MCF 10A (cell line): ENCODE data around the gene ANKRD62. TPM values are rescaled to one million over a fixed set of nuclear protein-coding genes. Genes with fewer than 3 reads are reported as not detected.

Source experiments
- BruUV-seq: library from RNA; stranded (reverse); fragments of 400-500 nt; replicated peaks from 2 replicates; lab custom pipeline; 2021; lab: Mats Ljungman, UMichigan
- CTCF ChIA-PET: fragments of 300-600 bp; sonication (Branson Sonifier 250); formaldehyde crosslinking; extraction: SDS; loops from one replicate; lab custom pipeline; 2021; ENCODE audit warnings: antibody characterized with exemption, inconsistent platforms; lab: Yijun Ruan, JAX
- POLR2A ChIA-PET: fragments of 300-600, 350-650 bp; sonication (Branson Sonifier 250); formaldehyde crosslinking; extraction: SDS; loops from one replicate; lab custom pipeline; 2020; ENCODE audit warnings: antibody characterized with exemption, inconsistent platforms; lab: Yijun Ruan, JAX
- DNase-seq: peaks from one replicate; pipeline ENCODE4 v3.0.0-alpha.2; 2018; ENCODE audit not compliant: unreplicated experiment
- H3K27ac Mint-ChIP-seq: one replicate; pipeline ENCODE4 v1.8.0; 2022; ENCODE audit warnings: mild to moderate bottlenecking, low read depth, mixed read lengths; ENCODE audit not compliant: unreplicated experiment
- H3K27me3 Mint-ChIP-seq: one replicate; pipeline ENCODE4 v1.8.0; 2022; ENCODE audit warnings: mixed read lengths; ENCODE audit not compliant: insufficient read depth, unreplicated experiment
- H3K36me3 Mint-ChIP-seq: one replicate; pipeline ENCODE4 v1.8.0; 2022; ENCODE audit warnings: mild to moderate bottlenecking, moderate library complexity, mixed read lengths; ENCODE audit not compliant: insufficient read depth, unreplicated experiment
- H3K4me1 Mint-ChIP-seq: one replicate; pipeline ENCODE4 v1.8.0; 2022; ENCODE audit warnings: mixed read lengths; ENCODE audit not compliant: insufficient read depth, unreplicated experiment
- H3K4me3 Mint-ChIP-seq: one replicate; pipeline ENCODE4 v1.8.0; 2022; ENCODE audit warnings: mild to moderate bottlenecking, moderate library complexity, mixed read lengths; ENCODE audit not compliant: unreplicated experiment
- H3K9me3 Mint-ChIP-seq: one replicate; pipeline ENCODE4 v1.8.0; 2022; ENCODE audit warnings: mixed read lengths; ENCODE audit not compliant: unreplicated experiment
- CTCF ChIP-seq: fragments of 200-600 bp; IDR thresholded peaks from one replicate; pipeline ENCODE4 v1.8.0; 2022; ENCODE audit warnings: antibody characterized with exemption, mild to moderate bottlenecking; ENCODE audit not compliant: unreplicated experiment
- intact Hi-C: fragments of 100-400 bp; cut with micrococcal nuclease; formaldehyde crosslinking; loops from 2 replicates; pipeline ENCODE4 v1.14.1; 2022
- total RNA-seq: library from RNA; stranded (reverse); gene quantifications from 2 replicates; pipeline ENCODE4 v1.2.3, GENCODE V29; 2022

ANKRD62 gene
- total RNA-seq, 1 experiment from 2014 or later: not detected

- DNase-seq: no peak
- no peaks in the 10 kb centered on the region for H3K36me3 Mint-ChIP-seq
- ChIA-PET POLR2A (interaction anchor here (1.1 kb wide), 2 partner anchors 17 to 72 kb away, joined by 3 to 4 read pairs; no protein-coding TSS in a partner anchor), CTCF (interaction anchor here (0.8 kb wide), 1 partner anchor 178 kb away, joined by 4 read pairs; no protein-coding TSS in a partner anchor)
- no peak overlapping the region for H3K4me3 Mint-ChIP-seq
- BruUV-seq: no TSS peak
- no peak overlapping the region for H3K27ac Mint-ChIP-seq
- H3K4me1 Mint-ChIP-seq: peaks cover 24% of the 10 kb centered on the region
- no peaks in the 10 kb centered on the region for H3K27me3 Mint-ChIP-seq
- intact Hi-C loops: no loop called here
- no peak for TF ChIP-seq CTCF
- no peaks in the 10 kb centered on the region for H3K9me3 Mint-ChIP-seq
Measured at GRCh38 chr18:12086677-12087470, 6.8 kb upstream of the ANKRD62 start.

GRCh38 chr18:12087471-12088025 lies 6.1 kb upstream of the ANKRD62 start:
- peaks cover 24% of the 10 kb centered on the region for H3K4me1 Mint-ChIP-seq
- BruUV-seq: no TSS peak
- TF ChIP-seq CTCF: no peak
- H3K4me3 Mint-ChIP-seq: no peak overlapping the region
- H3K27ac Mint-ChIP-seq: peak overlapping the region; percentile 70
- no peaks in the 10 kb centered on the region for H3K9me3 Mint-ChIP-seq
- H3K36me3 Mint-ChIP-seq: no peaks in the 10 kb centered on the region
- ChIA-PET POLR2A (no interaction called here), CTCF (no interaction called here)
- no peaks in the 10 kb centered on the region for H3K27me3 Mint-ChIP-seq
- intact Hi-C loops: no loop called here
- no peak for DNase-seq

GRCh38 chr18:12088096-12088495 lies 5.5 kb upstream of the ANKRD62 start:
- Mint-ChIP-seq H3K27me3 (no peaks in the 10 kb centered on the region), H3K27ac (peak overlapping the region; percentile 70), H3K4me1 (peaks cover 24% of the 10 kb centered on the region), H3K4me3 (no peak overlapping the region), H3K36me3 (no peaks in the 10 kb centered on the region), H3K9me3 (no peaks in the 10 kb centered on the region)
- POLR2A ChIA-PET: no interaction called here
- CTCF ChIA-PET: no interaction called here
- BruUV-seq: no TSS peak
- intact Hi-C loops: no loop called here
- TF ChIP-seq CTCF: no peak
- no peak for DNase-seq

GRCh38 chr18:12088731-12089375 lies 4.8 kb upstream of the ANKRD62 start:
- Mint-ChIP-seq H3K27ac (peak overlapping the region; percentile 70), H3K27me3 (no peaks in the 10 kb centered on the region), H3K4me3 (no peak overlapping the region), H3K36me3 (no peaks in the 10 kb centered on the region), H3K4me1 (peaks cover 24% of the 10 kb centered on the region), H3K9me3 (no peaks in the 10 kb centered on the region)
- BruUV-seq: no TSS peak
- no peak for TF ChIP-seq CTCF
- DNase-seq: no peak
- ChIA-PET POLR2A (no interaction called here), CTCF (interaction anchor here (2.1 kb wide), 1 partner anchor 148 kb away, joined by 8 read pairs; no protein-coding TSS in a partner anchor)
- intact Hi-C loops: no loop called here
